HG02870 (cell line): ENCODE measurements around the gene KDM4B.
"Not testable (repeated sequence)": the region's sequence is repeated elsewhere in the genome, so short reads cannot be mapped to it uniquely, and the experiment has no call there.

Experiments
- ATAC-seq: cut with Tn5 transposase; IDR thresholded peaks from one replicate; pipeline ENCODE4 v1.9.1; 2021; ENCODE audit warnings: mild to moderate bottlenecking, moderate library complexity; ENCODE audit not compliant: unreplicated experiment

The KDM4B gene

GRCh38 chr19:5160158-5160795, 191.4 kb downstream of the KDM4B start:
- not testable (repeated sequence) for ATAC-seq

GRCh38 chr19:5164845-5165696, 196.2 kb downstream of the KDM4B start:
- not testable (repeated sequence) for ATAC-seq

- no peak for ATAC-seq
Measured at GRCh38 chr19:5165697-5166019, 196.7 kb downstream of the KDM4B start.

- no peak for ATAC-seq
Measured at GRCh38 chr19:5166262-5166661, 197.3 kb downstream of the KDM4B start.

DNA sequence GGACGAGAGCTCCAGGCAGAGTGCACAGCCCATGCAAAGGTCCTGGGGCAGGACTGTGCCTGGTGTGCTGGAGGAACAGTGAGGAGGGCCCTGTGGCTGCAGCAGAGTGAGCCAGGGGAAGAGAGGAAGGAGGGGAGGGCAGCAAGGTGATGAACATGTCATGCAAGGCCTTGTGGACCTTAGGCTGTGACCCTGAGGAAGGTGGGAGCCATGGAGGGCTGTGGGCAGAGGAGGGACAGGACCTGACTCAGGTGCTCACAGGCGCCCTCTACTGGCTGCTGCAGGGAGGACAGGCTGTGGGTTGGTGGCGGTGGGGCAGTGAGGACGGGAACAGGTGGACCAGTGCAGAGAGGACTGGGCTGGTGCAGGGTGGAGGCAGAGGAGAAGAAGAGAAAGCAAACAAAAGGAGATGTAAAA, 201.4 kb downstream of the KDM4B start:
- ATAC-seq: no peak

GRCh38 chr19:5171711-5172110, 202.8 kb downstream of the KDM4B start:
- ATAC-seq: no peak

DNA sequence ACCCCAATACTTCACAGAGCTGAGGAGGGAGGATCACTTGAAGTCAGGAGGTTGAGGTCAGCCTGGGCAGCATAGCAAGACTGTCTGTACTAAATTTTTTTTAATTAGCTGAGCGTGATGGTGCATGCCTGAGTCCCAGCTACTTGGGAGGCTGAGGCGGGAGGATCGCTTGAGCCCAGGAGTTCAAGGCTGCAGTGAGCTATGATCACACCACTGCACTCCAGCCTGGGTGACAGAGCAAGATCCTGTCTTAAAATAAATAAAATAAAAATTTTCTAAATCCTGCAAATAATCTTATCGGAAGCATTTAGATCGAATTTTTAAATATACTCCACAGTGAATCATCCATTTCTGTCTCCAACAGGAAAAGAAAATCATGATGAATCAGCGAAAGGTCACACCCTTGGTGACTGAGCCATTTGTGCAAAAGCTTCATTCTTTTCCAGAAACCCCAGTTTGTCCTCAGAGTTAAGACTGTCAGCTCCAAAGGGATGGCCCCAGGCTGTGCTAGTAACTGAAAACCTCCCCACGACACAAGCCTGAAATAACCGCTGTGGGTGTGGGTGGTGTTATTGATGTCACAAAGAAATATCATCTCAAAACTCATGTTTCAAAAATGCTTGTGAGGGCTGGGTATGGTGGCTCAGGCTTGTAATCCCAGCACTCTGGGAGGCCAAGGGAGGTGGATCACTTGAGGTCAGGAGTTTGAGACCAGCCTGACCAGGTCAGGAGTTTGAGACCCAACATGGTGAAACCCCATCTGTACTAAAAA, 204.1 kb downstream of the KDM4B start:
- ATAC-seq: no peak

DNA sequence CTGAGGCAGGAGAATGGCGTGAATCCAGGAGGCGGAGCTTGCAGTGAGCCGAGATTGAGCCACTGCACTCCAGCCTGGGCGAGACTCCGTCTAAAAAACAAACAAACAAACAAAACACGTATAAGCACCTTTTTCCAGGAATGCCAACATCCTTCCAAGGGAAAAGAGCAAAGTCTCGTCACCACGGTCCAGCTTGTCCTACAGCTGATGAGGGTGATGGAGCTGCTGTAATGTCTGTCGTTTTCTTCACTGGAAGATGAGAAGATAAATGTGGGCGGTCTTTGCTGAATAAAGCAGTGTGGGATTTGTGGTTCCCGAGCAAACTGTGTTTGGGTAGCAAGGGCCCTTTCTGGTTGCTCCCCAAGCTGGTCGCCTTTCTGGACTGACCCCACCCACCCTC, 205.1 kb downstream of the KDM4B start:
- ATAC-seq: no peak

GRCh38 chr19:5177745-5178450, 209.0 kb downstream of the KDM4B start:
- no peak for ATAC-seq

DNA sequence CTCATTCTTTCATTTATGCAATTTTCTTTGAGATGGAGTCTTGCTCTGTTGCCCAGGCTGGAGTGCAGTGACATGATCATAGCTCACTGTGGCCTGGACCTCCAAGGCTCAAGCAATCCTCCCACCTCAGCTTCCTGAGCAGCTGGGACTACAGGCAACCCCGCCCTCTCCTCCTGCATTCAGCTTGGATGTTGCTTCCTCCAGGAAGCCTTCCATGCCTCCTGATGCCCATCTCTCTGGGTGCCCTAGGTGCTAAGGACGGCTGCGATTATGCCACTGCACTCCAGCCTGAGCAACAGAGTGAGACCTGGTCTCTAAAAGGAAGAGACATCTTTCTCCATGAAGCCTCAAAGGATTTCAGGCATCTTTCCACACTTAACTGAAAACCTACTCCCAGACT, 209.9 kb downstream of the KDM4B start:
- no peak for ATAC-seq

DNA sequence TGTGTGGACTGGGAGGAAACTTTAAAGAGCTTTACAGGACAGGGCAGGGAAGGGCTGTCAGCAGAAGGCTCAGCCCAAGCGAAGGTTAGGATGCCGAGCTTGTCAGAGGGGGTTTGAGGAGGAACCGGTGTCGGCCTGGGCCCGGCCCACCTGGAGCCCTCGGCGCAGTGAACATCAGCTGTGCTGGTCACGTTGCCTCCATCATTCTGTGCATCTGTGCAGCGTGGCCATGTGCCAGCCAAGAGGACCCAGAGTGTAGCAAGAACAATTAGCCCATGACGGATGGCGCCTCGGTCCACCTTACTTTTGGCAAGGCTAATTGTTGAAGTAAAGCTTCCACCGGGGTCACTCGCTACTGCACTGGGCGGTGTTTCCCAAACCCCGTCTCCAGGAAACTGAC, 210.3 kb downstream of the KDM4B start:
- ATAC-seq: no peak

DNA sequence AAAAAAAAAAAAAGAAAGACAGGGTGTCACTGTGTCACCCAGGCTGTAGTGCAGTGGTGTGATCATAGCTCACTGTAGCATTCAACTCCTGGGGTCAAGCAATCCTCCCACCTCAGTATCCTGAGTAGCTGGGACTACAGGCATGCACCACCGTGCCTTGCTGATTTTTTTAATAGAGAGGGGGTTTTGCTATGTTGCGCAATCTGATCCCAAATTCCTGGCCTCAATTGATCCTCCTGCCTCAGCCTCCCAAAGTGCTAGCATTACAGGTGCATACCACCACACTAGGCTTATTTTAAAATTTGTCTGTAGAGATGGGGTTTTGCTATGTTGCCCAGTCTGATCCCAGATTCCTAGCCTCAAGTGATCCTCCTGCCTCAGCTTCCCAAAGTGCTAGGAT, 212.4 kb downstream of the KDM4B start:
- no peak for ATAC-seq

GRCh38 chr19:5182751-5183150, 213.8 kb downstream of the KDM4B start:
- no peak for ATAC-seq

- no peak for ATAC-seq
Measured at GRCh38 chr19:5183616-5184015, 214.7 kb downstream of the KDM4B start.

- ATAC-seq: no peak
Measured at GRCh38 chr19:5184930-5185329, 216.0 kb downstream of the KDM4B start.

GRCh38 chr19:5186293-5187050, 217.6 kb downstream of the KDM4B start:
- ATAC-seq: no peak

GRCh38 chr19:5188548-5189317, 219.8 kb downstream of the KDM4B start:
- ATAC-seq: no peak

- ATAC-seq: no peak
Measured at GRCh38 chr19:5189318-5189607, 220.3 kb downstream of the KDM4B start.

GRCh38 chr19:5191091-5191490, 222.2 kb downstream of the KDM4B start:
- ATAC-seq: no peak

DNA sequence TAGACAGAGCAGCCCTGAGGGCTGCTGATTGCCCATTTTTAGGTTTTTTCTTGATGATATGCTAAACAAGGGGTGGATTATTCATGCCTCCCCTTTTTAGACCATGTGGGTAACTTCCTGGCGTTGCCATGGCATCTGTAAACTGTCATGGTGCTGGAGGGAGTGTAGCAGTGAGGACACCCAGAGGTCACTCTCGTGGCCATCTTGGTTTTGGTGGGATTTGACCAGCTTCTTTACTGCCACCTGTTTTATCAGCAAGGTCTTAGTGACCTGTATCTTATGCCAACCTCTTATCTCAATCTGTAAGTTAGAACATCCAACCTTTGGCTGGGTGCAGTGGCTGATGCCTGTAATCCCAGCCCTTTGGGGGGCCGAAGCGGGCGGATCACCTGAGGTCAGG, 223.7 kb downstream of the KDM4B start:
- ATAC-seq: no peak
